A549 (cell line): ENCODE measurements around the gene SUSD3.

Experiments
- CTCF ChIP-seq: fragments of >200 bp; sonication (Bioruptor Twin); formaldehyde crosslinking; IDR thresholded peaks from 3 replicates; pipeline ENCODE4 v1.5.1; 2016
- HOXB13 ChIP-seq: fragments of 250-450 bp; sonication (Bioruptor Pico); IDR thresholded peaks from 2 replicates; pipeline ENCODE4 v1.5.0; 2020; ENCODE audit warnings: low read depth, mild to moderate bottlenecking, moderate library complexity
- KDM1A ChIP-seq: fragments of 200-600 bp; sonication (generic); IDR thresholded peaks from 2 replicates; pipeline ENCODE4 v1.6.1; 2016; ENCODE audit warnings: low read depth, mild to moderate bottlenecking
- MAX ChIP-seq: IDR thresholded peaks from 2 replicates; pipeline ENCODE4 v1.6.1; 2012
- RAD21 ChIP-seq, 2 experiments: fragments of >200 bp in 1 of 2; sonication (Bioruptor Twin) in 1 of 2; formaldehyde crosslinking in 1 of 2; IDR thresholded peaks in 1 of 2; conservative IDR thresholded peaks in 1 of 2; 2 replicates in 1 of 2; 3 replicates in 1 of 2; pipeline ENCODE4 v1.6.1; 2012 to 2018; ENCODE audit warnings: inconsistent platforms in 1 of 2
- RARB ChIP-seq: fragments of 250-450 bp; sonication (Bioruptor Pico); IDR thresholded peaks from 2 replicates; pipeline ENCODE4 v1.8.0; 2021; ENCODE audit warnings: mild to moderate bottlenecking, moderate library complexity
- USF2 ChIP-seq: fragments of 450-650 bp; IDR thresholded peaks from 2 replicates; pipeline ENCODE4 v1.6.1; 2014; ENCODE audit warnings: antibody characterized with exemption

- TF ChIP-seq CTCF (no peak), KDM1A (no peak), RAD21 (conservative IDR thresholded peaks at IDR 0.05 in 1 of 2, IDR thresholded peaks at IDR 0.05 in 1 of 2) (no peak), USF2 (no peak), MAX (no peak), RARB (no peak), HOXB13 (CRISPR knock-in tag) (no peak)
Observed at GRCh38 chr9:93025736-93026135, 32.8 kb upstream of the SUSD3 start.
